Measurements from ENCODE around the gene GFPT2.

DNA sequence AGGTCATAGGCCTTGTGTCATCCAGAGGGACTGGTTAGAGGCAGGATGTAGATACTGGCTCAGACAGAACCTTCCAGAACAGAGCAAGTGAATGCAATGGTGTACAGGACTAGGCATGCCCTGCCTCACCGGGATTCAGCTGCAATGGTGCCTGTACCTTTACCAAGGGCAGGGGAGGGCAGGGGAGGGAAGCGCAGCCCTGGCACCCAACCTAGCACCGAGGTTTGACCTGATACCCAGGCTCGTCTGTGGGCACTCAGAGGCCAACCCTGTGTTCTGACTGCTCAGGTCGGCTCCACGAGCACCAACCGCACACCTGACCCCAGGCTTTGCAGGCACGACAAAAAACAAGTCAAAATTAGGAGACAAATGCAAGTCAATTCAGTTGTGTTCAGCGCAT, 47.3 kb upstream of the GFPT2 start:
- TF ChIP-seq, protein P1, sequence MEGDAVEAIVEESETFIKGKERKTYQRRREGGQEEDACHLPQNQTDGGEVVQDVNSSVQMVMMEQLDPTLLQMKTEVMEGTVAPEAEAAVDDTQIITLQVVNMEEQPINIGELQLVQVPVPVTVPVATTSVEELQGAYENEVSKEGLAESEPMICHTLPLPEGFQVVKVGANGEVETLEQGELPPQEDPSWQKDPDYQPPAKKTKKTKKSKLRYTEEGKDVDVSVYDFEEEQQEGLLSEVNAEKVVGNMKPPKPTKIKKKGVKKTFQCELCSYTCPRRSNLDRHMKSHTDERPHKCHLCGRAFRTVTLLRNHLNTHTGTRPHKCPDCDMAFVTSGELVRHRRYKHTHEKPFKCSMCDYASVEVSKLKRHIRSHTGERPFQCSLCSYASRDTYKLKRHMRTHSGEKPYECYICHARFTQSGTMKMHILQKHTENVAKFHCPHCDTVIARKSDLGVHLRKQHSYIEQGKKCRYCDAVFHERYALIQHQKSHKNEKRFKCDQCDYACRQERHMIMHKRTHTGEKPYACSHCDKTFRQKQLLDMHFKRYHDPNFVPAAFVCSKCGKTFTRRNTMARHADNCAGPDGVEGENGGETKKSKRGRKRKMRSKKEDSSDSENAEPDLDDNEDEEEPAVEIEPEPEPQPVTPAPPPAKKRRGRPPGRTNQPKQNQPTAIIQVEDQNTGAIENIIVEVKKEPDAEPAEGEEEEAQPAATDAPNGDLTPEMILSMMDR (IDR thresholded peaks at IDR 0.05) = no peak
- no peak for TF ChIP-seq POLR2A (IDR thresholded peaks at IDR 0.05)
